ENCODE results near the gene TOGARAM2. TPM values are rescaled to one million over a fixed set of nuclear protein-coding genes. Genes with fewer than 3 reads are reported as not detected.

TOGARAM2 gene
- total RNA-seq, 2 donors from 2014 or later, result 0.24 to 0.59 TPM

DNA sequence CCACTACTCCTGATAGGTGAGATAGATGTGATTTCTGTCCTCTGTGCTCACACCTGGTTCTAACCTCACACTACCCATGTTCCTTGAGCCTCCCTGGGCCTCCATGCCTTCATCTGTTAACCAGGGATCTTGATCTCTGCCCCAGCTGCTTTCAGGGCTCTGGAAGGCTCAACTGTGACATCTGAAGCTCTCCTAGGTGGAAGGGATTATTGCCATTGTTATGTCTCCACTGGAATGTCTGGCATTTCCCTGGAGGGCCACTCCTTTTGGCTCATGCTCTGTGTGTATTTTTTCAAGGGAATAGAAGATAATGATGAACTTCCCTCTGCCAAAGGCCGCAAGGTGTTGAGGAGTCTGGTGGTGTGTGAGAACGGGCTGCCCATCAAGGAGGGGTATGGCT lies 52.1 kb downstream of the TOGARAM2 start:
- Histone ChIP-seq H3K9me3 (no peaks in the 10 kb centered on the region), H3K27ac (no peak overlapping the region), H3K27me3 (no peaks in the 10 kb centered on the region), H3K36me3 (no peaks in the 10 kb centered on the region), H3K4me1 (no peaks in the 10 kb centered on the region), H3K9ac (ENCODE audit: low read depth in 2 of 2, low read length in 2 of 2) (no peak overlapping the region), H3K4me3 (no peak overlapping the region)
- DNase-seq, result no peak
- TF ChIP-seq, protein P1, sequence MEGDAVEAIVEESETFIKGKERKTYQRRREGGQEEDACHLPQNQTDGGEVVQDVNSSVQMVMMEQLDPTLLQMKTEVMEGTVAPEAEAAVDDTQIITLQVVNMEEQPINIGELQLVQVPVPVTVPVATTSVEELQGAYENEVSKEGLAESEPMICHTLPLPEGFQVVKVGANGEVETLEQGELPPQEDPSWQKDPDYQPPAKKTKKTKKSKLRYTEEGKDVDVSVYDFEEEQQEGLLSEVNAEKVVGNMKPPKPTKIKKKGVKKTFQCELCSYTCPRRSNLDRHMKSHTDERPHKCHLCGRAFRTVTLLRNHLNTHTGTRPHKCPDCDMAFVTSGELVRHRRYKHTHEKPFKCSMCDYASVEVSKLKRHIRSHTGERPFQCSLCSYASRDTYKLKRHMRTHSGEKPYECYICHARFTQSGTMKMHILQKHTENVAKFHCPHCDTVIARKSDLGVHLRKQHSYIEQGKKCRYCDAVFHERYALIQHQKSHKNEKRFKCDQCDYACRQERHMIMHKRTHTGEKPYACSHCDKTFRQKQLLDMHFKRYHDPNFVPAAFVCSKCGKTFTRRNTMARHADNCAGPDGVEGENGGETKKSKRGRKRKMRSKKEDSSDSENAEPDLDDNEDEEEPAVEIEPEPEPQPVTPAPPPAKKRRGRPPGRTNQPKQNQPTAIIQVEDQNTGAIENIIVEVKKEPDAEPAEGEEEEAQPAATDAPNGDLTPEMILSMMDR (IDR thresholded peaks at IDR 0.05), result no peak
- intact Hi-C loops (cut with DNase I), result no loop called here

DNA sequence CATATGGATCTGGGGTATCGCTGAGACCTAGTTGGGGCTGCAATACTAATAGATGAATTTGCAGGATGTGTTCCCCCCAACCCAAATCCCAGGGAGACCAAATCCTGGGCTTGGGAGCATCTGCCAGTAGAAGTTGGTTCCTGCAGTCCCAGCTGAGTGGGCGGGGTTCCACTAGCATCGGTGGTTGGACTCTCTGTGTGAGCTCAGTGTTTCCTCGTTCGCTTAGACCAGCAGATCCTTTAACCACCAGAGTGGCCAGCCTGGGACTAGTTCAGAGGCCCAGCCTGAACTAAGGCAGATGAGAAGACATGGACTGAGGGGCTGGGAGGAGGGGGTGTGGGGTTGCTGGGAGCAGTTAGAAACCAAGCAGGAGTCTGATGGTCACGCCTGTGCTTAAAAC lies 52.6 kb downstream of the TOGARAM2 start:
- Histone ChIP-seq H3K36me3 (no peaks in the 10 kb centered on the region), H3K9me3 (no peaks in the 10 kb centered on the region), H3K9ac (ENCODE audit: low read depth in 2 of 2, low read length in 2 of 2) (no peak overlapping the region), H3K4me1 (no peaks in the 10 kb centered on the region), H3K27me3 (no peaks in the 10 kb centered on the region), H3K4me3 (no peak overlapping the region), H3K27ac (no peak overlapping the region)
- DNase-seq, result no peak
- intact Hi-C loops (cut with DNase I), result no loop called here
- TF ChIP-seq, protein P1 (IDR thresholded peaks at IDR 0.05), result no peak

DNA sequence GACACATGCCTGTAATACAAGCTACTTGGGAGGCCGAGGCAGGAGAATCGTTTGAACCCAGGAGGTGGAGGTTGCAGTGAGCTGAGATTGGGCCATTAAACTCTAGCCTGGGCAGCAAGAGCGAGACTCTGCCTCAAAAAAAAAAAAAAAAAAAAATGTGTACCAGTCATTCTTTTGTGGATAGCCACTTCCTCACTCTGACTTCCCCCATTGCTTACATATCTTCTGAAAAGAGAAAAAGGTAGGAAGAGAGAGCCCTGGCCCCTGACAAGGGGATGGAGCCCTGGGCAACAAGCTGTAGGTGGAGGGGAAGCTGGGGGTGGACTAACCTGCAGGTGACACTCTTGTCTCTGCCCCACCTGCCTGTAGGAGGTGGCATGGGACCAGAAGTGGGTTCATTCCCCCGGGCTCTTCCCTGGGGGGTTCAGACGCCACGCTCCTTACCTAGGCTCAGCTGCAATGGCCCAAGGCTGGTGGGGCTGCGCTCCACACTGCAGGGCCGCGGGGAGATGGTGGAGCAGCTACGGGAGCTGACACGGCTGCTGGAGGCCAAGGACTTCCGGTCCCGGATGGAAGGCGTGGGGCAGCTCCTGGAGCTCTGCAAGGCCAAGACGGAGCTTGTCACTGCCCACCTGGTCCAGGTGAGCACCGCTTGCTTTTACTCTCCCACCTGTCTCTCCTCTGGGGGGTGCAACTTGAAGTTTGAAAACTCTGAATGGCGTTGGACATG lies 54.1 kb downstream of the TOGARAM2 start:
- no peak for DNase-seq
- no peak overlapping the region for H3K27ac ChIP-seq

DNA sequence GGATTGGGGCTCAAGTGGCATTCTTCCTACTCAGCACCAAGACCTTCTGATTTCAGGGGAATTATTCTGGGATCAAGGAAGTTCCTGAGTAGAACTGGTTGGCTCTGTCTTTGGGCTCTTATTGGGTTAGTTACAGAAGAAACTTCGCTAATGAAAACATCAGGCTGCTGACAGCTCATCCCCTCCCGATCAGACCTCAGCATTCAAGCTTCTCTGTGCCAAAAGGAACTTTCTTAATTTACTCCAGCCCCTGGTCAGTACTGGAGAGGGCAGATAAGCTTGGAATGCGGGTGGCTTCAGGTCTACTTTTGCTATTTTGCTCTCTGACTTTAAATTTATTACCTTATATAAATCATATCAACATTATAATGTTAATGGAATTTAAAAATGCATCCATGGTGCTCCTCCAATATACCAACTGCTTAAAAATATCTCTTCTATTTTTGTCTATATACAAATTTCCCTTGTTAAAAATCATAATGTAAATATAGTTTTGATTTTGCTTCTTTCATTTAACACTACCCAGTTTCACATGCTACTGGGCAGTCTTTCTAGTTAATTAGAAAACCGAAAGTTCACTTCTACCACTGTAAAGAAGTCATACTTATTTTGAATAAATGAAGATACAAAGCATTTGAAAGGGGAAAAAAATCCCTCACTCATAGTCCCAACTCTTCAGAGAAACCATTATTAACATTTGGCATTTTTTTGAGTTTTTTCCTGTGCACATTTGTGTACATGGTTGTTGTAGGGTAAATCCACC lies 58.8 kb downstream of the TOGARAM2 start:
- Histone ChIP-seq H3K4me3 (no peak overlapping the region), H3K4me1 (no peaks in the 10 kb centered on the region), H3K9ac (ENCODE audit: low read depth in 2 of 2, low read length in 2 of 2) (no peak overlapping the region), H3K27ac (no peak overlapping the region), H3K27me3 (no peaks in the 10 kb centered on the region), H3K9me3 (no peaks in the 10 kb centered on the region), H3K36me3 (no peaks in the 10 kb centered on the region)
- intact Hi-C loops (cut with DNase I), result no loop called here
- DNase-seq, result no peak
- TF ChIP-seq, protein P1 (IDR thresholded peaks at IDR 0.05), result no peak

More for the DNA sequence above, 54.1 kb downstream of the TOGARAM2 start:
- Histone ChIP-seq H3K4me3 (no peak overlapping the region), H3K4me1 (no peaks in the 10 kb centered on the region), H3K27me3 (no peaks in the 10 kb centered on the region), H3K36me3 (no peaks in the 10 kb centered on the region), H3K9ac (ENCODE audit: low read depth in 2 of 2, low read length in 2 of 2) (no peak overlapping the region), H3K9me3 (no peaks in the 10 kb centered on the region)
- TF ChIP-seq, protein P1 (IDR thresholded peaks at IDR 0.05), result no peak
- intact Hi-C loops (cut with DNase I), result no loop called here

DNA sequence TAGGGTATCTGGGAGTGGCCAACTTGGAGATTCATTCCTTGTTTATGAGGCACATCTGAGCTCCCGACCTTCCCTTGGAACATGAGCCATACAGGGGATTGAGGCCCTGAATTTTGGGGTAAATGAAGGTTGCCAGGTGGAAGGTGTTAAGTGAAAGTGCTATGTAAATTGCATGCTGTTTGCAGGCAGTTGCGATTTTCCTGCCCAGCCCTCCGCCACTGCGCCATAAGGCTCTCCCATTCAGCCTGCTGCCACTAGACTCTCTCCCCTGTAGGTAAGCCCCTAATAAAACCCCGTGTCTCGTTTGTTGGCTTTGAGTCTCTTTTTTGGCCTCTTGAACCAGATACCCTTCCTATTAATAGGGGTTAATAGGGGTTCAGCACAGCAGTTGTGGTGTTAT lies 59.5 kb downstream of the TOGARAM2 start:
- Histone ChIP-seq H3K4me3 (no peak overlapping the region), H3K4me1 (no peaks in the 10 kb centered on the region)

More for the DNA sequence above, 59.5 kb downstream of the TOGARAM2 start:
- H3K9me3 ChIP-seq, result no peaks in the 10 kb centered on the region
- no peak overlapping the region for H3K9ac ChIP-seq (ENCODE audit: low read depth in 2 of 2, low read length in 2 of 2)
- intact Hi-C loops (cut with DNase I), result no loop called here
- no peaks in the 10 kb centered on the region for H3K36me3 ChIP-seq
- TF ChIP-seq, protein P1 (IDR thresholded peaks at IDR 0.05), result no peak
- H3K27ac ChIP-seq, result no peak overlapping the region
- no peak for DNase-seq
- no peaks in the 10 kb centered on the region for H3K27me3 ChIP-seq

Measured in colonic mucosa (tissue), 4 donors.